ENCODE data around the gene MEPCE. TPM values are rescaled to one million over a fixed set of nuclear protein-coding genes. Genes with fewer than 3 reads are reported as not detected.

Gene MEPCE
- total and polyA plus RNA-seq, 2 experiments from 2014 or later = 8.0 to 24.2 TPM

DNA sequence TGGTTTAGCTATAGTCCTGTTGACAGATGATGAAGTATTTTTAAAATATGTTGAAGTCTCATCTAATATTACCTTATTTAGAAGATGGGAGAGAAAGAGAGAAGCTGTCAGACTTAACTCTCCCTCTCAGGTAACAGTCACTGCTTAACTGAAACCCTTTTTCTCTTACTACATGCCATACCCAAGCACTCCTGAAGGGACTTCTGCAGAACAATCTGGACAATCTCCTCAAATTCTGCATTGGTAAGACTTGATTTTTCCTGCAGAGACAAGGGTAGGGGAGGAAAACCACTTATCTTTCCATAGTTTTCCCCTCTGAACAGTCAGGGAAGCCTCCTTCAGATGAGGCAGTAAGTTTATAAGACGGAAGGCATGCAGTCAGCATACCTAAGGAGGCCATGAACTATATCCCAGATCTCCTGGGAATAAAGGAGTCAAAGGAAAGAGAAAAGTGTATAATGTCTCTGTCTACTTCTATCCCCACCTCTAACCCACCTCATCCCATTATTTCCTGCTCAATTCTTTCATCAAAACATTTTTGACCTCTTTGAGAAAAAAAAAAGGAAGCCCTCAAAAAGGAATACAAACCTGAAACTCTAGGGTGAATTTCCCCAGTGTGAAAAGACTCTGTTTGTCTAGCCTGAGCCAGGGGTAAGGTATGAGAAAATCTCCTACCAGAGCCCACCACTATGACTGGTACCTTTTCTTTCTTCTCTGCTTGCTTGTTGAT, 10.5 kb upstream of the MEPCE start:
- no peak for TF ChIP-seq EZH2 (IDR thresholded peaks at IDR 0.05; ENCODE audit: insufficient read depth, poor library complexity, severe bottlenecking)
- TF ChIP-seq EZH2phosphoT487 (IDR thresholded peaks at IDR 0.05; ENCODE audit: insufficient read depth, low read depth) = no peak
- H3K9me2 ChIP-seq (ENCODE audit: insufficient read depth) = no peaks in the 10 kb centered on the region
- no peaks in the 10 kb centered on the region for H3K4me1 ChIP-seq (ENCODE audit: insufficient read depth)
- H3K27ac ChIP-seq = no peak overlapping the region
- H3K4me2 ChIP-seq (ENCODE audit: unreplicated experiment) = no peak overlapping the region
- in situ Hi-C loops (cut with MboI) = no loop called here
- H3K9ac ChIP-seq = no peak overlapping the region
- no peaks in the 10 kb centered on the region for H3F3A ChIP-seq (ENCODE audit: insufficient read depth)
- H3K9me3 ChIP-seq (ENCODE audit: low read depth) = no peaks in the 10 kb centered on the region
- no peak overlapping the region for H3K4me3 ChIP-seq
- no peaks in the 10 kb centered on the region for H3K27me3 ChIP-seq (replicated peaks; ENCODE audit: insufficient read depth)
- no peaks in the 10 kb centered on the region for H3K79me2 ChIP-seq (ENCODE audit: insufficient read depth)
- 77 to 95% methylated on average over 1 of the region's 1 CpG for WGBS, 2 experiments (ENCODE audit: low coverage in 1 of 2, low lambda C conversion rate in 2 of 2, missing lambda C conversion rate in 2 of 2)
- H2AFZ ChIP-seq = no peak overlapping the region
- H4K20me1 ChIP-seq (ENCODE audit: insufficient read depth) = no peaks in the 10 kb centered on the region
- DNase-seq = no peak
- H3K36me3 ChIP-seq (ENCODE audit: low read depth) = no peaks in the 10 kb centered on the region

DNA sequence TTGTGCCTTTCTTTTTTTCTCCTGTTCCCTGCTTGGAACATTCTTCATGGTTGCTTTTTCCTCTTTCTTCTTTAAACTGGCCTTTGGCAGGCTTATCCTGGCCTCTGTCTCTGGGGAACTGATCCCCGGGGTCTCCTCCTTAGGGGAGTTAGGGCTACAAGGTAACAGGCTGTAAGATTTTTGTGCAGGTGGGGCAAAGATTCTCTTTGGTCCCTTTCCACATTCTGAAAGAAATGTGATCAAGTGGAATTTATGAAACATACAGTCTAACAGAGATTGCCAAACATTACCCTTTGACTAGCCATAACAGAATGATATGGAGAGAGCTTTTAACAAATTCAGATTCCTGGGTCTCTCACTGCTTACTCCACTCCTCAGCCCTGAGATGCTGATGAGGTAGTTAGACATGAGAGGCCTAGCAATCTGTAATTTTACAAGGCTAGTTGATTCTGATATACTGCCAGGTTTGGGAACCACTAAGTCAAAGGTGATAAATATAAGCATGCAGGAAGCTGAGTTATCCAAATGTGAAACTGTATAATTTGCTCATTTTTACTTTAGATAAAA, 9.9 kb upstream of the MEPCE start:
- Histone ChIP-seq H3K4me1 (ENCODE audit: insufficient read depth) (no peaks in the 10 kb centered on the region), H3F3A (ENCODE audit: insufficient read depth) (no peaks in the 10 kb centered on the region), H2AFZ (no peak overlapping the region), H3K9me3 (ENCODE audit: low read depth) (no peaks in the 10 kb centered on the region), H3K36me3 (ENCODE audit: low read depth) (no peaks in the 10 kb centered on the region), H3K27ac (no peak overlapping the region), H3K4me2 (ENCODE audit: unreplicated experiment) (no peak overlapping the region), H3K4me3 (no peak overlapping the region), H3K9ac (no peak overlapping the region), H3K27me3 (replicated peaks; ENCODE audit: insufficient read depth) (no peaks in the 10 kb centered on the region), H3K9me2 (ENCODE audit: insufficient read depth) (no peaks in the 10 kb centered on the region), H4K20me1 (ENCODE audit: insufficient read depth) (no peaks in the 10 kb centered on the region), H3K79me2 (ENCODE audit: insufficient read depth) (no peaks in the 10 kb centered on the region)
- in situ Hi-C loops (cut with MboI) = no loop called here
- 75 to 82% methylated on average over 1 of the region's 1 CpG for WGBS, 2 experiments (ENCODE audit: low coverage in 1 of 2, low lambda C conversion rate in 2 of 2, missing lambda C conversion rate in 2 of 2)
- DNase-seq = no peak
- TF ChIP-seq EZH2 (IDR thresholded peaks at IDR 0.05; ENCODE audit: insufficient read depth, poor library complexity, severe bottlenecking) (no peak), EZH2phosphoT487 (IDR thresholded peaks at IDR 0.05; ENCODE audit: insufficient read depth, low read depth) (no peak)

DNA sequence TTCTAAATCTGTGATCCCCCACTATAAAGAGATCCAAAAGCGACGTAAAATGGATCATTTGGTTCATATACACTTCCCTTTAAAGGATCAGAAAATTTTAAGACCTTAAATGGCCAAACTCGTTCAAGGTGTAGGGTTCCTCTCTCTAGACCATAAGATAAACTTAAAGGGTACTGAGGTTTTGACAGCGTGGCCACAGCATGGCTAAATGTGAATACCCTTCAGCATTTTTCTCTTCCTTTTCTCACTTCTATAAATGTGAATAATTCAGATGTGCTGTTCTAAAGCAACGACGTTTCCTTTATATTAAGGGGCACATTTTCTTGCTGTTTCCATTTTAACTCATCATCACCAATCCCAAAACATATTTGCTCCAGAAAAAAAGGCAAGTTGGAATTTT, 6.3 kb upstream of the MEPCE start:
- no peak overlapping the region for H3K27ac ChIP-seq
- DNase-seq = no peak
- H3K4me2 ChIP-seq (ENCODE audit: unreplicated experiment) = no peak overlapping the region
- H3K4me1 ChIP-seq (ENCODE audit: insufficient read depth) = no peaks in the 10 kb centered on the region
- in situ Hi-C loops (cut with MboI) = no loop called here
- 71 to 72% methylated on average over 6 of the region's 6 CpGs for WGBS, 2 experiments (ENCODE audit: low coverage in 1 of 2, low lambda C conversion rate in 2 of 2, missing lambda C conversion rate in 2 of 2)
- no peaks in the 10 kb centered on the region for H3K9me2 ChIP-seq (ENCODE audit: insufficient read depth)
- no peaks in the 10 kb centered on the region for H3K27me3 ChIP-seq (replicated peaks; ENCODE audit: insufficient read depth)
- H3K9me3 ChIP-seq (ENCODE audit: low read depth) = no peaks in the 10 kb centered on the region
- H2AFZ ChIP-seq = no peak overlapping the region
- H3K9ac ChIP-seq = no peak overlapping the region
- H3K36me3 ChIP-seq (ENCODE audit: low read depth) = no peaks in the 10 kb centered on the region
- H4K20me1 ChIP-seq (ENCODE audit: insufficient read depth) = no peaks in the 10 kb centered on the region
- TF ChIP-seq EZH2 (IDR thresholded peaks at IDR 0.05; ENCODE audit: insufficient read depth, poor library complexity, severe bottlenecking) = no peak
- no peak for TF ChIP-seq EZH2phosphoT487 (IDR thresholded peaks at IDR 0.05; ENCODE audit: insufficient read depth, low read depth)
- H3K79me2 ChIP-seq (ENCODE audit: insufficient read depth) = no peaks in the 10 kb centered on the region
- H3F3A ChIP-seq (ENCODE audit: insufficient read depth) = no peaks in the 10 kb centered on the region
- H3K4me3 ChIP-seq = no peak overlapping the region

DNA sequence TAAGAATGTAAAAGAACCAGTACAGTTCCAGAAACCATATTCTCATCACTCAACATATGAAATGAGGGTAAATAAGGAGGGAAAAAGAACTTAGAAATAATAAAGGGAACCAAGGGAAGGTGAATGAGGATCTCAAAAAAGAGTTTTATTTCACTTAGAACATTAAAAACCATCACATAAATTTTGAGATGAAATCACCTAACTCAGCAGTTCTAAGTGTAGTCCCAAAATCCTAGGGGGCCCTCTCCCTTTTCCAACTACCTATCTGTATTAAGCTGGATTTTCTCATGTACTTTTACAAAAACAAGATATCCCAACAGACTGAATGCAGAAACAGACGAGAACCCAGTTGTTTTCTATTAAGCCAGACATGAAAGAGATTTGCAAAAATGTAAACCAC, 4.3 kb upstream of the MEPCE start:
- no peak for TF ChIP-seq EZH2phosphoT487 (IDR thresholded peaks at IDR 0.05; ENCODE audit: insufficient read depth, low read depth)
- no peak for TF ChIP-seq EZH2 (IDR thresholded peaks at IDR 0.05; ENCODE audit: insufficient read depth, poor library complexity, severe bottlenecking)
- no peak overlapping the region for H2AFZ ChIP-seq
- no peaks in the 10 kb centered on the region for H3F3A ChIP-seq (ENCODE audit: insufficient read depth)
- H3K27me3 ChIP-seq (replicated peaks; ENCODE audit: insufficient read depth) = no peaks in the 10 kb centered on the region
- no peaks in the 10 kb centered on the region for H3K4me1 ChIP-seq (ENCODE audit: insufficient read depth)
- H3K36me3 ChIP-seq (ENCODE audit: low read depth) = no peaks in the 10 kb centered on the region
- H3K4me2 ChIP-seq (ENCODE audit: unreplicated experiment) = no peak overlapping the region
- DNase-seq = no peak
- WGBS, 2 experiments (ENCODE audit: low coverage in 1 of 2, low lambda C conversion rate in 2 of 2, missing lambda C conversion rate in 2 of 2) = 0% methylated on average over 1 of the region's 1 CpG
- H3K9ac ChIP-seq = no peak overlapping the region
- H3K9me2 ChIP-seq (ENCODE audit: insufficient read depth) = no peaks in the 10 kb centered on the region
- in situ Hi-C loops (cut with MboI) = no loop called here
- no peak overlapping the region for H3K27ac ChIP-seq
- H3K79me2 ChIP-seq (ENCODE audit: insufficient read depth) = peaks cover 6% of the 10 kb centered on the region
- no peaks in the 10 kb centered on the region for H4K20me1 ChIP-seq (ENCODE audit: insufficient read depth)
- no peak overlapping the region for H3K4me3 ChIP-seq
- no peaks in the 10 kb centered on the region for H3K9me3 ChIP-seq (ENCODE audit: low read depth)

Data from GM23248 (cell line).